Epithelial cell of esophagus (primary cell): ENCODE measurements around the gene CCR6.

Source experiments
- DNase-seq: peaks from one replicate; pipeline ENCODE4 v3.0.0; 2010; ENCODE audit warnings: low read depth
- H3K4me3 ChIP-seq: 2 replicates; pipeline ENCODE4 v1.5.1; 2011; ENCODE audit warnings: mild to moderate bottlenecking, low read length, control low read depth
- CTCF ChIP-seq: IDR thresholded peaks from 2 replicates; pipeline ENCODE4 v1.5.1; 2011; ENCODE audit warnings: low read depth, mild to moderate bottlenecking, low read length, control low read depth, inconsistent platforms; ENCODE audit not compliant: insufficient read depth; ENCODE audit errors: missing control alignments

The CCR6 gene

GRCh38 chr6:167129159-167129558, 6.3 kb downstream of the CCR6 start:
- no peak overlapping the region for H3K4me3 ChIP-seq
- no peak for DNase-seq
- no peak for TF ChIP-seq CTCF

- H3K4me3 ChIP-seq = no peak overlapping the region
- no peak for TF ChIP-seq CTCF
- no peak for DNase-seq
Measured at GRCh38 chr6:167129562-167129961, 6.7 kb downstream of the CCR6 start.

GRCh38 chr6:167130008-167130677, 7.2 kb downstream of the CCR6 start:
- DNase-seq = no peak
- no peak overlapping the region for H3K4me3 ChIP-seq
- no peak for TF ChIP-seq CTCF

GRCh38 chr6:167130712-167131684, 8.1 kb downstream of the CCR6 start:
- DNase-seq = no peak
- no peak for TF ChIP-seq CTCF
- no peak overlapping the region for H3K4me3 ChIP-seq

GRCh38 chr6:167134448-167135328, 11.8 kb downstream of the CCR6 start:
- no peak for DNase-seq
- no peak for TF ChIP-seq CTCF
- no peak overlapping the region for H3K4me3 ChIP-seq

GRCh38 chr6:167136376-167136775, 13.5 kb downstream of the CCR6 start:
- H3K4me3 ChIP-seq = no peak overlapping the region
- no peak for DNase-seq
- TF ChIP-seq CTCF = no peak
